ENCODE results near the gene HBD.

GRCh38 chr11:5226732-5227310 is 7.5 kb downstream of the HBD start, which contains the start of gene HBB:
- TF ChIP-seq POLR2A (IDR thresholded peaks at IDR 0.05; ENCODE audit: low read length) (peak; percentile 100), GATA1 (IDR thresholded peaks at IDR 0.05; ENCODE audit: low read depth, low read length) (no peak)

Measured in erythroblast (primary cell).